ENCODE results near the gene LUC7L3.

DNA sequence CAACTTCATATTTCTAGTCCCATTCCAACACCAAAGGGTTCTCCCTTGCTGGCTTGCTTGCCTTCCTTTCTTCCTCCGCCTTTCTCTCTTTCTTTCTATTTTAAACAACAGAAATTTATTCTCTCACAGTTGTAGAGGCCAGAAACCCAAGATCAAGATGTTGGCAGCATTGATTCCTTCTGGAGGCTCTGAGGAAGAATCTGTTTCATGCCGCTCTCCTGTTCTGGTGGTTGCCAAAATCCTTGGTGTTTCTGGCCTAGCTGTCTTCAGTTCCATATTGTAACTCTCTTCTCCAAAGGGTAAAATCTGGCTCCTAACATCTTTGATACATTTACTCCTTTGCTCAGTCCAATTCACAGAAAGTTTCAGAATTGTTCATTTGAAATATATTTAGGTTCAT lies 50.9 kb downstream of the LUC7L3 start:
- TF ChIP-seq, protein P1, sequence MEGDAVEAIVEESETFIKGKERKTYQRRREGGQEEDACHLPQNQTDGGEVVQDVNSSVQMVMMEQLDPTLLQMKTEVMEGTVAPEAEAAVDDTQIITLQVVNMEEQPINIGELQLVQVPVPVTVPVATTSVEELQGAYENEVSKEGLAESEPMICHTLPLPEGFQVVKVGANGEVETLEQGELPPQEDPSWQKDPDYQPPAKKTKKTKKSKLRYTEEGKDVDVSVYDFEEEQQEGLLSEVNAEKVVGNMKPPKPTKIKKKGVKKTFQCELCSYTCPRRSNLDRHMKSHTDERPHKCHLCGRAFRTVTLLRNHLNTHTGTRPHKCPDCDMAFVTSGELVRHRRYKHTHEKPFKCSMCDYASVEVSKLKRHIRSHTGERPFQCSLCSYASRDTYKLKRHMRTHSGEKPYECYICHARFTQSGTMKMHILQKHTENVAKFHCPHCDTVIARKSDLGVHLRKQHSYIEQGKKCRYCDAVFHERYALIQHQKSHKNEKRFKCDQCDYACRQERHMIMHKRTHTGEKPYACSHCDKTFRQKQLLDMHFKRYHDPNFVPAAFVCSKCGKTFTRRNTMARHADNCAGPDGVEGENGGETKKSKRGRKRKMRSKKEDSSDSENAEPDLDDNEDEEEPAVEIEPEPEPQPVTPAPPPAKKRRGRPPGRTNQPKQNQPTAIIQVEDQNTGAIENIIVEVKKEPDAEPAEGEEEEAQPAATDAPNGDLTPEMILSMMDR (IDR thresholded peaks at IDR 0.05; ENCODE audit: poor library complexity), result no peak
- TF ChIP-seq EZH2phosphoT487 (IDR thresholded peaks at IDR 0.05; ENCODE audit: low read depth, severe bottlenecking, unreplicated experiment) (no peak), EZH2 (IDR thresholded peaks at IDR 0.05; ENCODE audit: borderline replicate concordance) (no peak)
